Stimulated activated CD4-positive, alpha-beta T cell treated with anti-CD3 and anti-CD28 coated beads, Interleukin-2, amount 100 ng/mL, for 48 hours (primary cell): ENCODE measurements around the gene SYNDIG1L.

ENCODE experiments used
- DNase-seq, 2 donors: peaks; one replicate each; pipeline ENCODE4 v3.0.0-alpha.2; 2020

SYNDIG1L gene

GRCh38 chr14:74429221-74429691, 3.2 kb upstream of the SYNDIG1L start:
- DNase-seq: no peak

DNA sequence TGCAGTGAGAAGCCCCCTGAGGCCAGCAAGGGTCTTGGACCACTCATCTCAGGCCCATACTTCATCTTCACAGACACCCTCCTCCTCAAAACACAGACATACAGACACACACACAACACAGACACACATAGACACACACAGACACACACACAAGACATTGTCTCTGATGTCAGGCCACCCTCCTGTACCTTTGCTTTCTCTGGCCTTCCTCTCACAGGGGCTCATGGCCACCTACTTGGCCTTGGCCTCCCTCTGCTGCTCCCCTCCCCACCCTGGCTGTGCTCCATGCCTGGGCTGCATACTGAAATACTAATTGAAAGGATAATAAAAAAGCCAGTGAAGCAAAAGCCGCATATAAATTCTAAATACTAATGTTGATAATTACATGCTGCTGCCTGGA, 1.6 kb upstream of the SYNDIG1L start:
- no peak for DNase-seq

GRCh38 chr14:74425525-74426201, 347 bp downstream of the SYNDIG1L start:
- peak; percentile 40 to 53 for DNase-seq

GRCh38 chr14:74424606-74425005, 1.4 kb downstream of the SYNDIG1L start:
- no peak for DNase-seq

GRCh38 chr14:74423246-74423645, 2.8 kb downstream of the SYNDIG1L start:
- DNase-seq: no peak

GRCh38 chr14:74421981-74422380, 4.0 kb downstream of the SYNDIG1L start:
- no peak for DNase-seq

GRCh38 chr14:74419086-74419485, 6.9 kb downstream of the SYNDIG1L start:
- DNase-seq: no peak

- DNase-seq: no peak
These were observed 8.0 kb downstream of the SYNDIG1L start for GRCh38 chr14:74418031-74418430.

DNA sequence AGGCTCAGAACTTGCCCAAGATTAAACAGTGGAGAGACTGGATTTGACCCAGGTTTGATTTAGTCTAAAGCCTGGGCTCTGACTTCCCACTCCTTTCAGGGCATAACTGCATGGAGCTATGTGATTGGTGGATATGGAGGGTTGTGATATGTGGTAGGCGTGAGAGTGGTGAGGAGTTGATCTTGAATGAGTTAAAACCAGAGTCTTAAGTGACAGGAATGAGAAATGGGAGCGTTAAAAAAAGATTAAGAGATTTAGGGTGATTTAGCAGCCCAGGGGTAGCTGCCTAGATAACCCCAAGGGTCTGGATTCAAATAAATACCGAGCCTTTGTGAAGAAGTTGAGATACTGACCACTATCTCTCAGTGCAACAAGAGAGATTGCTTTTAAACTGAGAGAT, 8.4 kb downstream of the SYNDIG1L start:
- DNase-seq: no peak

- DNase-seq: no peak
These were observed 8.8 kb downstream of the SYNDIG1L start for GRCh38 chr14:74417201-74417600.

DNA sequence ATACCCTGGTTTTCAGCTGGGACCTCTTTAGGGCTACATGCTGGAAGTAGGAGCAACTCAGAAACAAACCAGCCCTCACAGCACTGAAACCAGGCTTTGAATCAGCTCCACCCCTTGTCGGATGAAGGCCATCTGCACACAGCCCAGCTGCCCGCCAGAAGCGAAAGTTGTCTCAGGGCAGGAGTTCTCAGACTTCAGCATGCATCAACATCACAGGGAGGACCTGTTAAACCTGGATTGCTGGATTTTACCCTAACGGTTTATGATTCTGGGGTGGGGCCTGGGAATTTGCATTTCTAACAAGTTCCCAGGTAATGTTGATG, 10.9 kb downstream of the SYNDIG1L start:
- DNase-seq: no peak

DNA sequence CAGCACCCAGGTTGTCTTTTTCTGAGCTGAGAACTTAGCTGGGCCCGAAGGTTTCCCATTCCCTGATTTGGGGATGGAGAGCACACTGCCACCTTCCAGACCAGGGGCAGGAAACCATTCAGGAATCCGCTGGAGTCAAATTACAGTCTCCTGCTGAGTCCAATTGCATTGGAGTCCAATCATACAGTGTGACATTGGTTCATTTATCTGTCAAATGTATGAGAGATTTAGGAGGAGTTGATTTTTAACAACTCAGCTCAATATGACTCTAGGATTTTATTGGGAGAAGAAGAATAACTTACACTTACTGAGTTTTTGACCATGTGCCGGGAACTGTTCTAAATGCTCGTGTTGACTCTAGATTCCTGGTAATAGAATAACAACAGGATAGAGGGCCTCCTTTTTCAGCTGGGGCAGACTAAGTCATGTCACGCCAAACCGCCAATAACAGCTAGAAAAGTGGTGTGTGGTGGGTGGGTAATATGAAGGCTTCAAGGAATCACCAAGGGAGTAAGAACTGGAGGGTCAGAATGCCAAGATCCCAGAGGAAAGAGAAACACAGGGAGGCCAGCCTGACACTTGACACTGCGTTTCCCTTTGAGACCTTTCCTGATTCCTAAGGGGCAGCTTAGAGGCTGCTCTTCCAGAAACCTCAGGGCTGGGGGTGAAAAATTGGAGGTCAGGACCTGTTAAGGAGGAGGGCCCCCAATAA, 11.5 kb downstream of the SYNDIG1L start:
- DNase-seq: no peak

GRCh38 chr14:74413627-74414026, 12.4 kb downstream of the SYNDIG1L start:
- DNase-seq: no peak

GRCh38 chr14:74412753-74413152, 13.3 kb downstream of the SYNDIG1L start:
- DNase-seq: no peak

DNA sequence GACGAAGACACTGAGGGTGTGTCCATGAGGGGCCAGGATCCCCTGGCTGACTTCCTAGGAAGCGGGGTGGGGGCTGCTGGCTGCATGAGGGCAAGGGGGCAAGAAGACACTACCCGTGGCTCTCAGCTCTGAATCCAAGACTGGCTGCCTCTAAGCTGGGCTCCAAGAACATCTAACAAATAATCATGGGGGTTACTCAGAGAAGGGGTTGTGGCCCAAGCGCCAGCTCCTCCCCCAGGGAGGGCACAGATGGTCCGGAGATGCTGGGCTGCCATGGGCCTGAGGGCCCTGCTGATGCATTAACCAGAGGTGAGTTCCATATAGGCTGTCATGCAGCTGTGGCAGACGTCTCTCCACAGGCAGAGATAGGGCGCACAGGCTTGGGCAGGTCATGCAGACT, 14.3 kb downstream of the SYNDIG1L start:
- DNase-seq: no peak

GRCh38 chr14:74409441-74409840, 16.6 kb downstream of the SYNDIG1L start:
- DNase-seq: no peak

- no peak for DNase-seq
These were observed 17.1 kb downstream of the SYNDIG1L start for GRCh38 chr14:74408870-74409269.

GRCh38 chr14:74407801-74408154, 18.2 kb downstream of the SYNDIG1L start:
- DNase-seq: no peak

DNA sequence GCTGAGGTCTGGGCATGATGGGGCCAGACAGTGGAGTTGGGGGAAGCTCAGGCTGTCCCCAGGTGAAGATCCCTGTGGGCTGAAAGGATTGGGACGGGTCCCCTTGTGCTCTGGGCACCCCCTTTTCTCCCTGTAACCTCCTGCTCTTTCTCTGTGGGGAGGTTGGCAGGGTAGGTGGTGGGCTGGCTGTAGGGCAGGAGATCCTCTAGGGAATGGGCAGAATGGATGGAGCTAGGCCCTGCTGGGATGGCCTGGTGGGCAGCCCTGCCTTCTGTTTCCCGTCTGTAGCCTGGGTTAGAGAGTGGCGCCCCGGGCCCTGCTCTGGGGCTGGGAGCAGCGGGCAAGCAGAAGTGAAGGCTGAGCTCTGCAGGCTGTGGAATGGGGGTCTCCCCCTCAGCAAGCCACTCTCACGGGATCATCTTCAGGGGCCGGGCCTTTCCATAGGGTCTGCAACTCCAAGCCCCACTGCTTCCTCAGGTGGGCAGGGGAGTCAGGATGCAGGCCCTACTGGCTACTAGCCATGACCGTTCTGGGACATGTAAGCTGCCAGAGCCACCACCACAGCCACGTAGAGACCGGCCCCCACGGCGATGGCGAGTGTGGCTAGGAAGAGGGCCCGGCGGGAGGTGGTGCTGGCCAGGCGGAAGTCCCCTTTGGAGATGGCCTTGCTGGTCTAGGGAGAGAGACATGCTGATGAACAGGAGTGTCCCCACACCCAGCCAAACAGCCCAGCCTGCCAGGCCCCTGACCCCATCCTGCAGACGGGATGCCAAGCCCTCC, 18.8 kb downstream of the SYNDIG1L start:
- DNase-seq: no peak

DNA sequence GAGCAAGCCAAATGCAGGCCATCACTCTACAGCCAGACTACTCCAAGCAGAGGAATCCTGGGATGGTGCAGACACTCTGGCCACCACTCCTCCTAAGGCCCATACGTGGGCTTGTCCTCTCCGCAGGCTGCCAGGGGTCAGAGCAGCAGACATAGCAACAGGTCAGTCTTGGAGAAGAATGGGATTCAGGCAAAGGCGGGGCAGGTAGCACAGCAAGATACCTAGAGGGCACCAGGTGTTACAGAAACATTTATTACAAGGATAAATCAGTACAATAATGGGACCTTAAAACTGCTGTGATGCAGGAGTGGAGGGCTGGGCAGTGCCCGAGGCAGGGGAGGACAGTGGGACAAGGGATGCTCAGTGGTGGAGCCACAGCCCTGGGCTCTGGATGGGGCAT, 20.3 kb downstream of the SYNDIG1L start:
- no peak for DNase-seq

- no peak for DNase-seq
These were observed 21.6 kb downstream of the SYNDIG1L start for GRCh38 chr14:74404435-74404834.

GRCh38 chr14:74403619-74404417, 22.2 kb downstream of the SYNDIG1L start:
- DNase-seq: no peak
